Measurements from ENCODE around the gene COX7A1.
"Not testable (repeated sequence)": the region's sequence is repeated elsewhere in the genome, so short reads cannot be mapped to it uniquely, and the experiment has no call there.

The COX7A1 gene

GRCh38 chr19:36152352-36153091 is at the start of gene COX7A1:
COX7A1 (minus strand) TSS chr19:36152447; CDS start chr19:36152407, 40 bp downstream.
- H3K4me1 ChIP-seq (ENCODE audit: insufficient read depth, low read length), result no peaks in the 10 kb centered on the region
- no peak within 1 kb of the TSS for H3K27ac ChIP-seq (ENCODE audit: low read length)
- peaks cover 43% of the 10 kb centered on the region for H3K36me3 ChIP-seq (ENCODE audit: insufficient read depth, low read depth, low read length)
- no peak within 1 kb of the TSS for H3K4me3 ChIP-seq (ENCODE audit: low read length)
- no peaks in the 10 kb centered on the region for H3K9me3 ChIP-seq (ENCODE audit: insufficient read depth, low read depth, low read length)
- no peaks in the 10 kb centered on the region for H3K27me3 ChIP-seq (ENCODE audit: insufficient read depth, low read length)
- no peak within 1 kb of the TSS for H3K9ac ChIP-seq (ENCODE audit: low read depth, low read length)

GRCh38 chr19:36201684-36202083 is 49.4 kb upstream of the COX7A1 start:
- Histone ChIP-seq H3K9ac (ENCODE audit: low read depth, low read length) (no peak overlapping the region), H3K9me3 (ENCODE audit: insufficient read depth, low read depth, low read length) (no peaks in the 10 kb centered on the region), H3K4me3 (ENCODE audit: low read length) (no peak overlapping the region), H3K27ac (ENCODE audit: low read length) (no peak overlapping the region), H3K36me3 (ENCODE audit: insufficient read depth, low read depth, low read length) (no peaks in the 10 kb centered on the region), H3K27me3 (ENCODE audit: insufficient read depth, low read length) (no peaks in the 10 kb centered on the region), H3K4me1 (ENCODE audit: insufficient read depth, low read length) (no peaks in the 10 kb centered on the region)

- Histone ChIP-seq H3K4me3 (ENCODE audit: low read length) (no peak overlapping the region), H3K9ac (ENCODE audit: low read depth, low read length) (no peak overlapping the region), H3K9me3 (ENCODE audit: insufficient read depth, low read depth, low read length) (no peaks in the 10 kb centered on the region)
Measured at GRCh38 chr19:36198119-36198518, 45.9 kb upstream of the COX7A1 start.

GRCh38 chr19:36196249-36196648 is 44.0 kb upstream of the COX7A1 start:
- H3K9me3 ChIP-seq (ENCODE audit: insufficient read depth, low read depth, low read length), result no peaks in the 10 kb centered on the region
- H3K36me3 ChIP-seq (ENCODE audit: insufficient read depth, low read depth, low read length), result 0 out of 2 replicates have a peak, but pooled peaks cover 7% of the 10 kb centered on the region
- no peak overlapping the region for H3K27ac ChIP-seq (ENCODE audit: low read length)
- H3K4me3 ChIP-seq (ENCODE audit: low read length), result no peak overlapping the region
- no peaks in the 10 kb centered on the region for H3K27me3 ChIP-seq (ENCODE audit: insufficient read depth, low read length)
- H3K9ac ChIP-seq (ENCODE audit: low read depth, low read length), result no peak overlapping the region
- no peaks in the 10 kb centered on the region for H3K4me1 ChIP-seq (ENCODE audit: insufficient read depth, low read length)

More at GRCh38 chr19:36198119-36198518, 45.9 kb upstream of the COX7A1 start:
- Histone ChIP-seq H3K4me1 (ENCODE audit: insufficient read depth, low read length) (no peaks in the 10 kb centered on the region), H3K27ac (ENCODE audit: low read length) (no peak overlapping the region), H3K36me3 (ENCODE audit: insufficient read depth, low read depth, low read length) (0 out of 2 replicates have a peak, but pooled peaks cover 7% of the 10 kb centered on the region), H3K27me3 (ENCODE audit: insufficient read depth, low read length) (no peaks in the 10 kb centered on the region)

GRCh38 chr19:36186722-36187121 is 34.5 kb upstream of the COX7A1 start:
- not testable (repeated sequence) for H3K36me3 ChIP-seq (ENCODE audit: insufficient read depth, low read depth, low read length); H3K4me3 ChIP-seq (ENCODE audit: low read length); H3K27ac ChIP-seq (ENCODE audit: low read length); H3K9ac ChIP-seq (ENCODE audit: low read depth, low read length); H3K4me1 ChIP-seq (ENCODE audit: insufficient read depth, low read length); H3K9me3 ChIP-seq (ENCODE audit: insufficient read depth, low read depth, low read length); H3K27me3 ChIP-seq (ENCODE audit: insufficient read depth, low read length)

- Histone ChIP-seq H3K27me3 (ENCODE audit: insufficient read depth, low read length) (no peaks in the 10 kb centered on the region), H3K36me3 (ENCODE audit: insufficient read depth, low read depth, low read length) (peaks cover 6% of the 10 kb centered on the region; the same call in 1 of the 2 replicates), H3K4me3 (ENCODE audit: low read length) (no peak overlapping the region), H3K9ac (ENCODE audit: low read depth, low read length) (no peak overlapping the region), H3K9me3 (ENCODE audit: insufficient read depth, low read depth, low read length) (no peaks in the 10 kb centered on the region), H3K4me1 (ENCODE audit: insufficient read depth, low read length) (peaks cover 8% of the 10 kb centered on the region; the same call in 1 of the 2 replicates), H3K27ac (ENCODE audit: low read length) (no peak overlapping the region)
Measured at GRCh38 chr19:36183245-36183628, 31.0 kb upstream of the COX7A1 start.

- Histone ChIP-seq H3K27me3 (ENCODE audit: insufficient read depth, low read length) (no peaks in the 10 kb centered on the region), H3K9me3 (ENCODE audit: insufficient read depth, low read depth, low read length) (no peaks in the 10 kb centered on the region), H3K27ac (ENCODE audit: low read length) (no peak overlapping the region), H3K4me1 (ENCODE audit: insufficient read depth, low read length) (peaks cover 8% of the 10 kb centered on the region; the same call in 1 of the 2 replicates), H3K4me3 (ENCODE audit: low read length) (no peak overlapping the region), H3K36me3 (ENCODE audit: insufficient read depth, low read depth, low read length) (peaks cover 6% of the 10 kb centered on the region; the same call in 1 of the 2 replicates), H3K9ac (ENCODE audit: low read depth, low read length) (no peak overlapping the region)
Measured at GRCh38 chr19:36182612-36183244, 30.5 kb upstream of the COX7A1 start.

- H3K27me3 ChIP-seq (ENCODE audit: insufficient read depth, low read length); H3K4me3 ChIP-seq (ENCODE audit: low read length); H3K4me1 ChIP-seq (ENCODE audit: insufficient read depth, low read length); H3K27ac ChIP-seq (ENCODE audit: low read length); H3K9me3 ChIP-seq (ENCODE audit: insufficient read depth, low read depth, low read length); H3K36me3 ChIP-seq (ENCODE audit: insufficient read depth, low read depth, low read length); H3K9ac ChIP-seq (ENCODE audit: low read depth, low read length): not testable (repeated sequence)
Measured at GRCh38 chr19:36179077-36179476, 26.8 kb upstream of the COX7A1 start.

- not testable (repeated sequence) for H3K9ac ChIP-seq (ENCODE audit: low read depth, low read length); H3K4me1 ChIP-seq (ENCODE audit: insufficient read depth, low read length); H3K9me3 ChIP-seq (ENCODE audit: insufficient read depth, low read depth, low read length); H3K27me3 ChIP-seq (ENCODE audit: insufficient read depth, low read length); H3K27ac ChIP-seq (ENCODE audit: low read length); H3K4me3 ChIP-seq (ENCODE audit: low read length); H3K36me3 ChIP-seq (ENCODE audit: insufficient read depth, low read depth, low read length)
Measured at GRCh38 chr19:36173846-36174245, 21.6 kb upstream of the COX7A1 start.

GRCh38 chr19:36172852-36173251 is 20.6 kb upstream of the COX7A1 start:
- Histone ChIP-seq H3K4me1 (ENCODE audit: insufficient read depth, low read length) (no peaks in the 10 kb centered on the region), H3K27me3 (ENCODE audit: insufficient read depth, low read length) (no peaks in the 10 kb centered on the region), H3K4me3 (ENCODE audit: low read length) (no peak overlapping the region), H3K9ac (ENCODE audit: low read depth, low read length) (no peak overlapping the region), H3K9me3 (ENCODE audit: insufficient read depth, low read depth, low read length) (no peaks in the 10 kb centered on the region), H3K27ac (ENCODE audit: low read length) (no peak overlapping the region), H3K36me3 (ENCODE audit: insufficient read depth, low read depth, low read length) (no peaks in the 10 kb centered on the region)

- H3K4me3 ChIP-seq (ENCODE audit: low read length), result no peak overlapping the region
- no peak overlapping the region for H3K27ac ChIP-seq (ENCODE audit: low read length)
- no peak overlapping the region for H3K9ac ChIP-seq (ENCODE audit: low read depth, low read length)
- no peaks in the 10 kb centered on the region for H3K36me3 ChIP-seq (ENCODE audit: insufficient read depth, low read depth, low read length)
- H3K4me1 ChIP-seq (ENCODE audit: insufficient read depth, low read length), result no peaks in the 10 kb centered on the region
- no peaks in the 10 kb centered on the region for H3K9me3 ChIP-seq (ENCODE audit: insufficient read depth, low read depth, low read length)
- H3K27me3 ChIP-seq (ENCODE audit: insufficient read depth, low read length), result no peaks in the 10 kb centered on the region
Measured at GRCh38 chr19:36169084-36169760, 17.0 kb upstream of the COX7A1 start.
